Fibroblast of lung (primary cell): Measurements from ENCODE around the gene ZNF708. TPM values are rescaled to one million over a fixed set of nuclear protein-coding genes. Genes with fewer than 3 reads are reported as not detected.
"Not testable (repeated sequence)": the region's sequence is repeated elsewhere in the genome, so short reads cannot be mapped to it uniquely, and the experiment has no call there.

Experiments
- DNase-seq, 2 donors: peaks; one replicate each; pipeline versions ENCODE4 v3.0.0 to v3.0.0-alpha.2; 2010; ENCODE audit warnings: low read depth in 2 of 2
- H2AFZ ChIP-seq: 2 replicates; pipeline ENCODE4 v1.5.1; 2012; ENCODE audit warnings: low read length, control low read depth, inconsistent platforms
- H3K27ac ChIP-seq: 2 replicates; pipeline ENCODE4 v1.5.1; 2011; ENCODE audit warnings: low read length, control low read depth; ENCODE audit not compliant: insufficient read depth
- H3K27me3 ChIP-seq: 2 replicates; pipeline ENCODE4 v1.5.1; 2011; ENCODE audit warnings: mild to moderate bottlenecking, low read length; ENCODE audit not compliant: control insufficient read depth, insufficient read depth
- H3K36me3 ChIP-seq: 2 replicates; pipeline ENCODE4 v1.5.1; 2011; ENCODE audit warnings: low read length; ENCODE audit not compliant: control insufficient read depth, insufficient read depth
- H3K4me1 ChIP-seq: 2 replicates; pipeline ENCODE4 v1.5.1; 2011; ENCODE audit warnings: low read length; ENCODE audit not compliant: control insufficient read depth, insufficient read depth; ENCODE audit errors: extremely low read depth
- H3K4me2 ChIP-seq: 2 replicates; pipeline ENCODE4 v1.5.1; 2011; ENCODE audit warnings: low read length, control low read depth; ENCODE audit not compliant: insufficient read depth; ENCODE audit errors: extremely low read depth
- H3K4me3 ChIP-seq, 4 experiments: fragments of 200-600 bp in 1 of 4; sonication (generic) in 1 of 4; replicated peaks in 1 of 4; 2 replicates each; pipeline ENCODE4 v1.5.1; 2011 to 2016; ENCODE audit warnings: low read length in 4 of 4, low read depth in 3 of 4, mild to moderate bottlenecking in 3 of 4, control low read depth in 2 of 4, inconsistent platforms in 1 of 4, mixed read lengths in 1 of 4; ENCODE audit not compliant: insufficient read depth in 1 of 4; ENCODE audit errors: control extremely low read depth in 1 of 4
- H3K79me2 ChIP-seq: 2 replicates; pipeline ENCODE4 v1.5.1; 2012; ENCODE audit warnings: mild to moderate bottlenecking, low read length, inconsistent platforms; ENCODE audit not compliant: control insufficient read depth, insufficient read depth
- H3K9ac ChIP-seq: 2 replicates; pipeline ENCODE4 v1.5.1; 2011; ENCODE audit warnings: mild to moderate bottlenecking, low read length, control low read depth; ENCODE audit not compliant: insufficient read depth
- H3K9me3 ChIP-seq: 2 replicates; pipeline ENCODE4 v1.5.1; 2012; ENCODE audit warnings: low read depth, low read length; ENCODE audit not compliant: control insufficient read depth, insufficient read depth
- H4K20me1 ChIP-seq: 2 replicates; pipeline ENCODE4 v1.5.1; 2011; ENCODE audit warnings: low read length; ENCODE audit not compliant: control insufficient read depth, insufficient read depth; ENCODE audit errors: extremely low read depth
- EZH2 ChIP-seq: IDR thresholded peaks from 2 replicates; pipeline ENCODE4 v1.5.1; 2012; ENCODE audit warnings: low read length, control low read depth, mild to moderate bottlenecking; ENCODE audit errors: missing control alignments
- polyA plus RNA-seq, 2 donors: library from polyadenylated mRNA; depleted of rRNA in 1 of 2; stranded (reverse) in 1 of 2; unstranded in 1 of 2; fragments of >200 nt; gene quantifications; 2 replicates each; pipeline ENCODE4 v1.2.1, GENCODE V29; 2011 to 2012; ENCODE audit warnings: missing spikeins in 1 of 2
- total RNA-seq: library from RNA; depleted of rRNA; stranded (reverse); fragments of >200 nt; gene quantifications from 2 replicates; pipeline ENCODE4 v1.2.1, GENCODE V29; 2014
- TF ChIP-seq, protein P1 (sequence below), 2 donors: IDR thresholded peaks in 1 of 2; conservative IDR thresholded peaks in 1 of 2; 1 replicate in 1 of 2; 2 replicates in 1 of 2; pipeline ENCODE4 v1.5.1; 2011 to 2012; ENCODE audit warnings: low read length in 2 of 2, control low read depth in 1 of 2, inconsistent platforms in 1 of 2, low read depth in 1 of 2, mild to moderate bottlenecking in 1 of 2

ZNF708 gene
- total and polyA plus RNA-seq, 2 donors (not counting 1 experiment from before 2014, with no cell fraction given): 2.5 to 4.6 TPM

- Histone ChIP-seq H3K36me3 (peaks cover 1% of the 10 kb centered on the region), H3K4me2 (no peak overlapping the region), H3K79me2 (no peaks in the 10 kb centered on the region), H3K27me3 (no peaks in the 10 kb centered on the region), H3K27ac (no peak overlapping the region), H3K9me3 (no peaks in the 10 kb centered on the region), H3K9ac (no peak overlapping the region), H4K20me1 (no peaks in the 10 kb centered on the region), H3K4me3 (no peak overlapping the region), H3K4me1 (no peaks in the 10 kb centered on the region), H2AFZ (no peak overlapping the region)
- TF ChIP-seq EZH2: no peak
- TF ChIP-seq, protein P1, sequence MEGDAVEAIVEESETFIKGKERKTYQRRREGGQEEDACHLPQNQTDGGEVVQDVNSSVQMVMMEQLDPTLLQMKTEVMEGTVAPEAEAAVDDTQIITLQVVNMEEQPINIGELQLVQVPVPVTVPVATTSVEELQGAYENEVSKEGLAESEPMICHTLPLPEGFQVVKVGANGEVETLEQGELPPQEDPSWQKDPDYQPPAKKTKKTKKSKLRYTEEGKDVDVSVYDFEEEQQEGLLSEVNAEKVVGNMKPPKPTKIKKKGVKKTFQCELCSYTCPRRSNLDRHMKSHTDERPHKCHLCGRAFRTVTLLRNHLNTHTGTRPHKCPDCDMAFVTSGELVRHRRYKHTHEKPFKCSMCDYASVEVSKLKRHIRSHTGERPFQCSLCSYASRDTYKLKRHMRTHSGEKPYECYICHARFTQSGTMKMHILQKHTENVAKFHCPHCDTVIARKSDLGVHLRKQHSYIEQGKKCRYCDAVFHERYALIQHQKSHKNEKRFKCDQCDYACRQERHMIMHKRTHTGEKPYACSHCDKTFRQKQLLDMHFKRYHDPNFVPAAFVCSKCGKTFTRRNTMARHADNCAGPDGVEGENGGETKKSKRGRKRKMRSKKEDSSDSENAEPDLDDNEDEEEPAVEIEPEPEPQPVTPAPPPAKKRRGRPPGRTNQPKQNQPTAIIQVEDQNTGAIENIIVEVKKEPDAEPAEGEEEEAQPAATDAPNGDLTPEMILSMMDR (conservative IDR thresholded peaks at IDR 0.05 in 1 of 2, IDR thresholded peaks at IDR 0.05 in 1 of 2; ENCODE audit: low read depth in 1 of 2, low read length in 2 of 2): no peak
- no peak for DNase-seq
These were observed 20.4 kb downstream of the ZNF708 start for GRCh38 chr19:21308773-21309172.

GRCh38 chr19:21306881-21307479 is 22.2 kb downstream of the ZNF708 start:
- not testable (repeated sequence) for H3K36me3 ChIP-seq, H3K79me2 ChIP-seq, H3K27ac ChIP-seq, H2AFZ ChIP-seq, DNase-seq, H3K9me3 ChIP-seq, H4K20me1 ChIP-seq, H3K4me2 ChIP-seq, H3K4me1 ChIP-seq, H3K9ac ChIP-seq, H3K27me3 ChIP-seq, H3K4me3 ChIP-seq

GRCh38 chr19:21293768-21294167 is 35.4 kb downstream of the ZNF708 start:
- not testable (repeated sequence) for H3K27me3 ChIP-seq, H2AFZ ChIP-seq, H4K20me1 ChIP-seq, H3K4me1 ChIP-seq, DNase-seq, H3K4me2 ChIP-seq, H3K36me3 ChIP-seq, H3K9me3 ChIP-seq, H3K27ac ChIP-seq, H3K79me2 ChIP-seq, H3K4me3 ChIP-seq, H3K9ac ChIP-seq

- H3K27me3 ChIP-seq: no peaks in the 10 kb centered on the region
- no peaks in the 10 kb centered on the region for H3K4me1 ChIP-seq
- H3K4me2 ChIP-seq: no peak overlapping the region
- H3K9ac ChIP-seq: no peak overlapping the region
- no peak overlapping the region for H2AFZ ChIP-seq
- no peak overlapping the region for H3K27ac ChIP-seq
- H3K79me2 ChIP-seq: no peaks in the 10 kb centered on the region
- H3K4me3 ChIP-seq: no peak overlapping the region
- no peaks in the 10 kb centered on the region for H3K36me3 ChIP-seq
- no peak for DNase-seq
- TF ChIP-seq EZH2: no peak
- TF ChIP-seq, protein P1 (conservative IDR thresholded peaks at IDR 0.05 in 1 of 2, IDR thresholded peaks at IDR 0.05 in 1 of 2; ENCODE audit: low read depth in 1 of 2, low read length in 2 of 2): no peak
- no peaks in the 10 kb centered on the region for H3K9me3 ChIP-seq
- H4K20me1 ChIP-seq: no peaks in the 10 kb centered on the region
These were observed 59.4 kb downstream of the ZNF708 start for GRCh38 chr19:21269813-21270212.
